ENCODE results near the gene AGTRAP. TPM values are rescaled to one million over a fixed set of nuclear protein-coding genes. Genes with fewer than 3 reads are reported as not detected.
A peak's percentile ranks its signal among the peaks of the same experiment; 100 is the strongest.

AGTRAP gene
- total RNA-seq, 4 donors from 2014 or later, result 35.1 to 93.1 (median 64.2) TPM

GRCh38 chr1:11741919-11742558, 6.1 kb downstream of the AGTRAP start:
- ATAC-seq (ENCODE audit: low FRiP score), result no peak
- DNase-seq (ENCODE audit: low spot score), result no peak
- no peak for TF ChIP-seq CTCF (IDR thresholded peaks at IDR 0.05)

- no peak for DNase-seq (ENCODE audit: low spot score)
- TF ChIP-seq CTCF (IDR thresholded peaks at IDR 0.05), result no peak
- no peak for ATAC-seq (ENCODE audit: low FRiP score)
These were observed 8.4 kb downstream of the AGTRAP start for GRCh38 chr1:11744287-11744686.

- no peak for TF ChIP-seq CTCF (IDR thresholded peaks at IDR 0.05)
- ATAC-seq (ENCODE audit: low FRiP score), result no peak
- DNase-seq (ENCODE audit: low spot score), result no peak
These were observed 10.2 kb downstream of the AGTRAP start for GRCh38 chr1:11746092-11746491.

GRCh38 chr1:11746795-11747487, 11.0 kb downstream of the AGTRAP start:
- TF ChIP-seq CTCF (IDR thresholded peaks at IDR 0.05), result no peak
- ATAC-seq (ENCODE audit: low FRiP score) (no peak), DNase-seq (ENCODE audit: low spot score) (no peak)

GRCh38 chr1:11748294-11749202, 12.6 kb downstream of the AGTRAP start:
- ATAC-seq (ENCODE audit: low FRiP score), result no peak
- no peak for DNase-seq (ENCODE audit: low spot score)
- TF ChIP-seq CTCF (IDR thresholded peaks at IDR 0.05), result no peak

GRCh38 chr1:11749203-11749689, 13.3 kb downstream of the AGTRAP start:
- ATAC-seq (ENCODE audit: low FRiP score) (peak; percentile 53), DNase-seq (ENCODE audit: low spot score) (no peak)
- no peak for TF ChIP-seq CTCF (IDR thresholded peaks at IDR 0.05)

All from omental fat pad (tissue), 4 donors.